Measurements from ENCODE around the gene PDZD2.

PDZD2 gene

GRCh38 chr5:32103521-32103920, 464.6 kb downstream of the PDZD2 start:
- Histone ChIP-seq H3K27me3 (ENCODE audit: low read depth, low read length) (no peaks in the 10 kb centered on the region), H3K9me3 (ENCODE audit: insufficient read depth, low read length) (no peaks in the 10 kb centered on the region), H3K4me3 (ENCODE audit: low read length) (no peak overlapping the region), H3K9ac (ENCODE audit: low read length) (no peak overlapping the region), H3K4me2 (ENCODE audit: low read length) (no peak overlapping the region), H3K4me1 (ENCODE audit: low read length) (no peaks in the 10 kb centered on the region), H4K20me1 (ENCODE audit: insufficient read depth, low read length) (no peaks in the 10 kb centered on the region), H3K36me3 (replicated peaks; ENCODE audit: low read depth, low read length) (peaks cover 11% of the 10 kb centered on the region), H3K79me2 (ENCODE audit: low read length) (no peaks in the 10 kb centered on the region), H3K27ac (ENCODE audit: low read length) (no peak overlapping the region), H2AFZ (ENCODE audit: low read depth, low read length) (no peak overlapping the region)
- TF ChIP-seq CTCF (IDR thresholded peaks at IDR 0.05; ENCODE audit: low read depth, low read length) = no peak
- TF ChIP-seq EZH2phosphoT487 (IDR thresholded peaks at IDR 0.05; ENCODE audit: low read depth) = no peak

GRCh38 chr5:32107291-32107690, 468.4 kb downstream of the PDZD2 start:
- Histone ChIP-seq H3K79me2 (ENCODE audit: low read length) (no peaks in the 10 kb centered on the region), H3K27me3 (ENCODE audit: low read depth, low read length) (no peaks in the 10 kb centered on the region), H3K9me3 (ENCODE audit: insufficient read depth, low read length) (no peaks in the 10 kb centered on the region), H3K36me3 (replicated peaks; ENCODE audit: low read depth, low read length) (peaks cover 23% of the 10 kb centered on the region), H4K20me1 (ENCODE audit: insufficient read depth, low read length) (0 out of 2 replicates have a peak, but pooled peaks cover 4% of the 10 kb centered on the region), H3K4me2 (ENCODE audit: low read length) (no peak overlapping the region), H3K9ac (ENCODE audit: low read length) (no peak overlapping the region), H3K4me3 (ENCODE audit: low read length) (no peak overlapping the region), H2AFZ (ENCODE audit: low read depth, low read length) (no peak overlapping the region), H3K27ac (ENCODE audit: low read length) (no peak overlapping the region), H3K4me1 (ENCODE audit: low read length) (no peaks in the 10 kb centered on the region)
- TF ChIP-seq EZH2phosphoT487 (IDR thresholded peaks at IDR 0.05; ENCODE audit: low read depth) (no peak), CTCF (IDR thresholded peaks at IDR 0.05; ENCODE audit: low read depth, low read length) (no peak)

GRCh38 chr5:32108167-32108566, 469.2 kb downstream of the PDZD2 start:
- Histone ChIP-seq H3K79me2 (ENCODE audit: low read length) (no peaks in the 10 kb centered on the region), H3K27me3 (ENCODE audit: low read depth, low read length) (no peaks in the 10 kb centered on the region), H4K20me1 (ENCODE audit: insufficient read depth, low read length) (0 out of 2 replicates have a peak, but pooled peaks cover 4% of the 10 kb centered on the region), H3K9me3 (ENCODE audit: insufficient read depth, low read length) (no peaks in the 10 kb centered on the region), H3K4me1 (ENCODE audit: low read length) (no peaks in the 10 kb centered on the region), H3K4me3 (ENCODE audit: low read length) (no peak overlapping the region), H3K9ac (ENCODE audit: low read length) (no peak overlapping the region), H3K36me3 (replicated peaks; ENCODE audit: low read depth, low read length) (peaks cover 27% of the 10 kb centered on the region), H2AFZ (ENCODE audit: low read depth, low read length) (no peak overlapping the region), H3K4me2 (ENCODE audit: low read length) (no peak overlapping the region), H3K27ac (ENCODE audit: low read length) (no peak overlapping the region)
- TF ChIP-seq CTCF (IDR thresholded peaks at IDR 0.05; ENCODE audit: low read depth, low read length) (no peak), EZH2phosphoT487 (IDR thresholded peaks at IDR 0.05; ENCODE audit: low read depth) (no peak)

GRCh38 chr5:32109236-32109635, 470.3 kb downstream of the PDZD2 start:
- no peak for TF ChIP-seq EZH2phosphoT487 (IDR thresholded peaks at IDR 0.05; ENCODE audit: low read depth)
- TF ChIP-seq CTCF (IDR thresholded peaks at IDR 0.05; ENCODE audit: low read depth, low read length) = no peak
- no peak overlapping the region for H2AFZ ChIP-seq (ENCODE audit: low read depth, low read length)
- H3K9me3 ChIP-seq (ENCODE audit: insufficient read depth, low read length) = no peaks in the 10 kb centered on the region
- no peak overlapping the region for H3K9ac ChIP-seq (ENCODE audit: low read length)
- peaks cover 27% of the 10 kb centered on the region for H3K36me3 ChIP-seq (replicated peaks; ENCODE audit: low read depth, low read length)
- H3K4me3 ChIP-seq (ENCODE audit: low read length) = no peak overlapping the region
- no peak overlapping the region for H3K4me2 ChIP-seq (ENCODE audit: low read length)
- H3K79me2 ChIP-seq (ENCODE audit: low read length) = no peaks in the 10 kb centered on the region
- H4K20me1 ChIP-seq (ENCODE audit: insufficient read depth, low read length) = 0 out of 2 replicates have a peak, but pooled peaks cover 4% of the 10 kb centered on the region
- H3K27ac ChIP-seq (ENCODE audit: low read length) = no peak overlapping the region
- H3K4me1 ChIP-seq (ENCODE audit: low read length) = no peaks in the 10 kb centered on the region
- H3K27me3 ChIP-seq (ENCODE audit: low read depth, low read length) = no peaks in the 10 kb centered on the region

Measured in OCI-LY3 (cell line).